IMR-90 (cell line): ENCODE results near the gene URB1. TPM values are rescaled to one million over a fixed set of nuclear protein-coding genes. Genes with fewer than 3 reads are reported as not detected.

Experiments used
- ATAC-seq: fragments of 200-7000 bp; cut with Tn5 transposase; 2 replicates; pipeline ENCODE4 v1.9.1; 2020; ENCODE audit warnings: low read depth, mild to moderate bottlenecking, moderate library complexity
- BruUV-seq: library from RNA; stranded (reverse); fragments of 400-500 nt; replicated peaks from 2 replicates; lab custom pipeline; 2021; lab: Mats Ljungman, UMichigan
- CTCF ChIA-PET: fragments of 300-600 bp; formaldehyde crosslinking; extraction: SDS; loops from one replicate; lab custom pipeline; 2021; ENCODE audit warnings: antibody characterized with exemption; lab: Yijun Ruan, JAX
- POLR2A ChIA-PET: fragments of 300-600 bp; sonication (Branson Sonifier 250); formaldehyde crosslinking; loops from one replicate; lab custom pipeline; 2022; ENCODE audit warnings: antibody characterized with exemption; ENCODE audit not compliant: unreplicated experiment; lab: Charles Lee
- DNase-seq: peaks from one replicate; pipeline ENCODE4 v3.0.0; 2013
- H2AFZ ChIP-seq: replicated peaks from 2 replicates; pipeline ENCODE3; 2013; ENCODE audit warnings: low read length, mild to moderate bottlenecking; ENCODE audit not compliant: poor library complexity
- H2AK5ac ChIP-seq: 2 replicates; pipeline ENCODE4 v1.6.1; 2013; ENCODE audit warnings: low read depth, low read length, inconsistent platforms
- H2AK9ac ChIP-seq: replicated peaks from 2 replicates; pipeline ENCODE3; 2013; ENCODE audit warnings: mild to moderate bottlenecking, low read depth, low read length, moderate library complexity; ENCODE audit not compliant: poor library complexity
- H2BK120ac ChIP-seq: 2 replicates; pipeline ENCODE4 v1.6.1; 2013; ENCODE audit warnings: low read depth, low read length, inconsistent platforms
- H2BK15ac ChIP-seq: 3 replicates; pipeline ENCODE4 v1.6.1; 2013; ENCODE audit warnings: low read depth, low read length, inconsistent platforms
- H2BK20ac ChIP-seq: 2 replicates; pipeline ENCODE4 v1.6.1; 2013; ENCODE audit warnings: low read depth, mild to moderate bottlenecking, inconsistent platforms, low read length, moderate library complexity
- H2BK5ac ChIP-seq: 2 replicates; pipeline ENCODE4 v1.6.1; 2013; ENCODE audit warnings: mild to moderate bottlenecking, low read depth, low read length, inconsistent platforms; ENCODE audit not compliant: poor library complexity, severe bottlenecking
- H3K14ac ChIP-seq: replicated peaks from 2 replicates; pipeline ENCODE4 v1.6.1; 2013; ENCODE audit warnings: low read depth, low read length, inconsistent platforms
- H3K18ac ChIP-seq: 2 replicates; pipeline ENCODE4 v1.6.1; 2013; ENCODE audit warnings: low read depth, low read length, control low read depth
- H3K23ac ChIP-seq: 2 replicates; pipeline ENCODE4 v1.6.1; 2013; ENCODE audit warnings: low read depth, low read length, inconsistent platforms
- H3K27ac ChIP-seq: 2 replicates; pipeline ENCODE4 v1.5.1; 2013; ENCODE audit warnings: mild to moderate bottlenecking, control low read depth, low read length; ENCODE audit not compliant: insufficient read depth
- H3K27me3 ChIP-seq: 2 replicates; pipeline ENCODE4 v1.6.1; 2013; ENCODE audit warnings: low read length; ENCODE audit not compliant: control insufficient read depth, insufficient read depth
- H3K36me3 ChIP-seq: 2 replicates; pipeline ENCODE4 v1.6.1; 2013; ENCODE audit warnings: low read length, mixed read lengths; ENCODE audit not compliant: control insufficient read depth, insufficient read depth
- H3K4ac ChIP-seq: 2 replicates; pipeline ENCODE4 v1.6.1; 2013; ENCODE audit warnings: low read depth, low read length, inconsistent platforms
- H3K4me1 ChIP-seq: 2 replicates; pipeline ENCODE4 v1.6.1; 2013; ENCODE audit warnings: low read length, mixed read lengths; ENCODE audit not compliant: control insufficient read depth, insufficient read depth
- H3K4me2 ChIP-seq: 2 replicates; pipeline ENCODE4 v1.6.1; 2013; ENCODE audit warnings: low read depth, mild to moderate bottlenecking, control low read depth, low read length, moderate library complexity
- H3K4me3 ChIP-seq: 2 replicates; pipeline ENCODE4 v1.5.1; 2013; ENCODE audit warnings: low read depth, mild to moderate bottlenecking, control low read depth, low read length, moderate library complexity; ENCODE audit not compliant: insufficient read depth
- H3K56ac ChIP-seq: 2 replicates; pipeline ENCODE4 v1.6.1; 2013; ENCODE audit warnings: low read length, inconsistent platforms; ENCODE audit not compliant: insufficient read depth; ENCODE audit errors: extremely low read depth
- H3K79me1 ChIP-seq, 2 experiments: 2 replicates each; pipeline ENCODE4 v1.6.1; 2013; ENCODE audit warnings: low read length in 2 of 2, inconsistent platforms in 1 of 2, low read depth in 1 of 2
- H3K9ac ChIP-seq: 2 replicates; pipeline ENCODE4 v1.6.1; 2013; ENCODE audit warnings: low read depth, low read length, control low read depth
- H3K9me1 ChIP-seq: 2 replicates; pipeline ENCODE4 v1.6.1; 2013; ENCODE audit warnings: low read length, inconsistent platforms; ENCODE audit not compliant: insufficient read depth
- H3K9me3 ChIP-seq: 2 replicates; pipeline ENCODE4 v1.6.1; 2013; ENCODE audit warnings: low read length; ENCODE audit not compliant: control insufficient read depth, insufficient read depth
- H4K20me1 ChIP-seq: 2 replicates; pipeline ENCODE4 v1.6.1; 2013; ENCODE audit warnings: low read length, inconsistent platforms; ENCODE audit not compliant: insufficient read depth
- H4K5ac ChIP-seq: 2 replicates; pipeline ENCODE4 v1.6.1; 2013; ENCODE audit warnings: mild to moderate bottlenecking, low read depth, low read length, control low read depth
- H4K8ac ChIP-seq, 2 experiments: 2 replicates each; pipeline ENCODE4 v1.6.1; 2013; ENCODE audit warnings: low read depth in 2 of 2, low read length in 2 of 2, control low read depth in 1 of 2, inconsistent platforms in 1 of 2
- H4K91ac ChIP-seq: 2 replicates; pipeline ENCODE4 v1.6.1; 2013; ENCODE audit warnings: low read depth, low read length, inconsistent platforms; ENCODE audit not compliant: insufficient read depth
- BHLHE40 ChIP-seq: fragments of 150-350 bp; IDR thresholded peaks from 2 replicates; pipeline ENCODE4 v1.6.1; 2016; ENCODE audit warnings: mild to moderate bottlenecking, low read depth, low read length
- CEBPB ChIP-seq: IDR thresholded peaks from 2 replicates; pipeline ENCODE4 v1.6.1; 2012; ENCODE audit warnings: low read depth, low read length, improper control_type of control experiment
- CHD1 ChIP-seq: IDR thresholded peaks from 2 replicates; pipeline ENCODE4 v1.6.1; 2012; ENCODE audit warnings: low read depth, low read length, improper control_type of control experiment
- MAZ ChIP-seq: IDR thresholded peaks from 2 replicates; pipeline ENCODE4 v1.6.1; 2012; ENCODE audit warnings: low read depth, mild to moderate bottlenecking, low read length, improper control_type of control experiment, moderate library complexity, borderline replicate concordance
- MXI1 ChIP-seq: IDR thresholded peaks from 2 replicates; pipeline ENCODE4 v1.6.1; 2012; ENCODE audit warnings: low read depth, mild to moderate bottlenecking, low read length, moderate library complexity, borderline replicate concordance
- POLR2A ChIP-seq: IDR thresholded peaks from 2 replicates; pipeline ENCODE4 v1.6.1; 2012; ENCODE audit warnings: mild to moderate bottlenecking, low read depth, low read length
- RCOR1 ChIP-seq: IDR thresholded peaks from 2 replicates; pipeline ENCODE4 v1.6.1; 2012; ENCODE audit warnings: mild to moderate bottlenecking, low read length, improper control_type of control experiment; ENCODE audit not compliant: insufficient replicate concordance
- WGBS, 2 experiments: methylation state at CpG; one replicate each; pipeline versions ENCODE4 v1.1.5 to v1.1.7; 2013; ENCODE audit warnings: missing lambda C conversion rate in 2 of 2; ENCODE audit not compliant: insufficient read length in 1 of 2; ENCODE audit errors: extremely low coverage in 2 of 2; 5-methylcytosine and 5-hydroxymethylcytosine counted together
- dilution Hi-C: fragments of 300-500 bp; cut with HindIII; formaldehyde crosslinking; loops from one replicate; pipeline ENCODE4 v1.14.3; 2018; ENCODE audit warnings: low sequenced_read_pairs; ENCODE audit not compliant: unreplicated experiment
- in situ Hi-C: fragments of 300-500 bp; cut with MboI; formaldehyde crosslinking; loops from 3 replicates; pipeline ENCODE4 v1.14.3; 2019; ENCODE audit warnings: low sequenced_read_pairs, inconsistent platforms, mixed read lengths
- intact Hi-C: fragments of 100-400 bp; cut with micrococcal nuclease; formaldehyde crosslinking; loops from 2 replicates; pipeline ENCODE4 v1.10.0; 2022
- polyA plus RNA-seq, 3 experiments: library from polyadenylated mRNA; depleted of rRNA; stranded (reverse); fragments of >200 nt; gene quantifications; 2 replicates each; pipeline ENCODE4 v1.2.3, GENCODE V29; 2012; ENCODE audit warnings: low replicate concordance in 1 of 3
- total RNA-seq: library from RNA; depleted of rRNA; stranded (reverse); fragments of >200 nt; gene quantifications from 2 replicates; pipeline ENCODE4 v1.2.3, GENCODE V29; 2012

URB1 gene
- total and polyA plus RNA-seq, 2 of the 4 experiments (the other 2 are of a cell fraction), result 9.2 to 12.7 TPM

GRCh38 chr21:32279377-32279680, 113.5 kb downstream of the URB1 start:
- H3K18ac ChIP-seq, result no peak overlapping the region
- ChIA-PET POLR2A (no interaction called here), CTCF (interaction anchor here (0.6 to 1.2 kb wide), 3 partner anchors 85 to 943 kb away, joined by 3 to 4 read pairs (median 4); no protein-coding TSS in a partner anchor)
- no peaks in the 10 kb centered on the region for H4K20me1 ChIP-seq
- peak overlapping the region; percentile 49 to 93 for H4K8ac ChIP-seq
- DNase-seq, result no peak
- peak overlapping the region; percentile 66 for H3K9ac ChIP-seq
- H2BK20ac ChIP-seq, result no peak overlapping the region
- no CpG with 5 or more reads among the region's 10 CpGs for WGBS, 2 experiments
- no peak overlapping the region for H2AK5ac ChIP-seq
- peaks cover 15 to 19% of the 10 kb centered on the region in 2 experiments for H3K79me1 ChIP-seq
- peak overlapping the region; percentile 93 for H2AFZ ChIP-seq
- peaks cover 1% of the 10 kb centered on the region; the same call in 1 of the 2 replicates for H3K36me3 ChIP-seq
- H3K4me1 ChIP-seq, result peaks cover 5% of the 10 kb centered on the region
- H3K4ac ChIP-seq, result peak overlapping the region; percentile 71
- peaks cover 6% of the 10 kb centered on the region; the same call in 1 of the 2 replicates for H3K9me1 ChIP-seq
- H3K4me3 ChIP-seq, result peak overlapping the region; percentile 53
- H3K9me3 ChIP-seq, result no peaks in the 10 kb centered on the region
- H3K23ac ChIP-seq, result peak overlapping the region; percentile 45
- dilution Hi-C loops, result no loop called here
- TF ChIP-seq CHD1, result no peak
- no peak for TF ChIP-seq RCOR1
- no peak for TF ChIP-seq CEBPB
- no peak for TF ChIP-seq MAZ
- no peak for TF ChIP-seq MXI1
- no peak for TF ChIP-seq BHLHE40
- no peak; the same call in 1 of the 2 replicates for TF ChIP-seq POLR2A
- H2BK5ac ChIP-seq, result peak overlapping the region; percentile 16
- peak overlapping the region; percentile 4; the same call in 1 of the 2 replicates for H2BK120ac ChIP-seq
- peak overlapping the region; percentile 72 for H4K5ac ChIP-seq
- H3K27me3 ChIP-seq, result no peaks in the 10 kb centered on the region
- BruUV-seq, result no TSS peak
- intact Hi-C loops, result no loop called here
- no peak overlapping the region for H2BK15ac ChIP-seq
- peak overlapping the region; percentile 64 for H3K4me2 ChIP-seq
- H3K14ac ChIP-seq, result peak overlapping the region; percentile 45
- no peak for ATAC-seq
- peak overlapping the region; percentile 83 for H2AK9ac ChIP-seq
- H3K27ac ChIP-seq, result peak overlapping the region; percentile 20
- H3K56ac ChIP-seq, result peak overlapping the region; percentile 50; the same call in 1 of the 2 replicates
- H4K91ac ChIP-seq, result peak overlapping the region; percentile 29
- in situ Hi-C loops, result no loop called here
